ENCODE data around the gene CPNE7.
"Not testable (repeated sequence)": the region's sequence is repeated elsewhere in the genome, so short reads cannot be mapped to it uniquely, and the experiment has no call there.

CPNE7 gene

GRCh38 chr16:89582614-89583196 lies 7.1 kb downstream of the CPNE7 start:
- DNase-seq = no peak

DNA sequence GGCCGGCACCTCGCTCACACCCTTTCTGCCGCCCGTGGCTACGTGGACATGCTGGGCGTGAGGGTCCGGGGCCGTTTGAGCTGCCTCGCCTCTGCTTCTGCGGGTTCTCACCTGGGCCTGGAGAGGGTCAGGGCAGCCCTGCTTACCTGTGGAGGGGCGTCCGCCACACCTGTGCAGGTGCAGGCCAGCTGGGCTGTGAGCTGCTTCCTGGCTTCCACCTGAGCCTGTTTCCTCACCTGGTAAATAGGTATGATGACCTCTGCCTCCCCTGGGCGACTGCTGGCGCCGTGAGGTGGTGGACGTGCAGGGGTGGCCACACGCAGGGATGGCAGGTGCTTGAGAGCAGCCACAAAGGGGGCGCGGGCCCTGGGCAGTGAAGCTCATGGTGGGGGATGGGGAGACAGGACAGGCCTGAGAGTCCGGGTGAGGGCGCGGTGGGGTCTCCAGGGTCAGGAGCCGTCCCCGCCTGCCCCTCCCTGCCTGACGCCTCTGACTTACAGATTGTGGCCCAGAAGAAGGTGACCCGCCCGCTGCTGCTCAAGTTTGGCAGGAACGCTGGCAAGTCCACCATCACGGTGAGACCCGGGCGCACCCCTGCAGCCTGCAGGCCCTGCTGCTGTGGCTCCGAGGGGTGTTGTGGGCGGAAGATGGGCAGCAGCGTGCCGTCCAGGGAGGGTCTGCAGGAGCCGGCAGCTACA lies 7.8 kb downstream of the CPNE7 start:
- DNase-seq = no peak

DNA sequence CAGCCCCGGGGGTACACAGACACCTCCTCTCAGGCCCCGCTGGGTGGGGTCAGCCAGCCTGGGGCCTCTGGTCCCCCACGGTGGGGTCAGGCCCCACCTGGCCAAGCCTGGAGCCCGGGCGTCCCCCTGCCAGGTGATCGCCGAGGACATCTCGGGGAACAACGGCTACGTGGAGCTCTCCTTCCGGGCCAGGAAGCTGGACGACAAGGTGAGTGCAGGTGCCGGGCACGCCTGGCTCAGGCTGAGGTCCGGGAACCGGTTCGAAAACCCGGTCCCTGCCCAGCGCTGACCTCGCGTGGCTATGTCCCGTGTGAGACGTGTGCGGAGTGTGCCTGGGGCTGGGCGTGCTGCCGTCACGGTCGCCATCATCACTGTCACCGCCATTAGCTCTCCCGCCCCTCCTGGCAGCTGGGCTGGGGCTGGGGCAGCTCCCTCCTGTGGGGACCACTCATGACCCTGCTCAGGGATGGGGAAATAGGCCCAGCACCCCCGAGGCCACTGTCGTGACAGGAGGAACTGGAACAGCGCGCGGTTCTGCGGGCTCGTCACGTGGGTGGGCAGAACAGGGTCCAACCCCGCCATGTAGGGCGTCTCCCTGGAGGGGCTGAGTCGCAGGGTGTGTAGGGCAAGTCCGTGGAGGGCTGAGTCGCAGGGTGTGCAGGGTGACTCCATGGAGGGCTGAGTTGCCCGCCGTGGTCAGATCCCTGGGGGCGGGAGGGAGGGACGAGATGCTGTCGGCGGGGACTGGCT lies 8.5 kb downstream of the CPNE7 start:
- no peak for DNase-seq

DNA sequence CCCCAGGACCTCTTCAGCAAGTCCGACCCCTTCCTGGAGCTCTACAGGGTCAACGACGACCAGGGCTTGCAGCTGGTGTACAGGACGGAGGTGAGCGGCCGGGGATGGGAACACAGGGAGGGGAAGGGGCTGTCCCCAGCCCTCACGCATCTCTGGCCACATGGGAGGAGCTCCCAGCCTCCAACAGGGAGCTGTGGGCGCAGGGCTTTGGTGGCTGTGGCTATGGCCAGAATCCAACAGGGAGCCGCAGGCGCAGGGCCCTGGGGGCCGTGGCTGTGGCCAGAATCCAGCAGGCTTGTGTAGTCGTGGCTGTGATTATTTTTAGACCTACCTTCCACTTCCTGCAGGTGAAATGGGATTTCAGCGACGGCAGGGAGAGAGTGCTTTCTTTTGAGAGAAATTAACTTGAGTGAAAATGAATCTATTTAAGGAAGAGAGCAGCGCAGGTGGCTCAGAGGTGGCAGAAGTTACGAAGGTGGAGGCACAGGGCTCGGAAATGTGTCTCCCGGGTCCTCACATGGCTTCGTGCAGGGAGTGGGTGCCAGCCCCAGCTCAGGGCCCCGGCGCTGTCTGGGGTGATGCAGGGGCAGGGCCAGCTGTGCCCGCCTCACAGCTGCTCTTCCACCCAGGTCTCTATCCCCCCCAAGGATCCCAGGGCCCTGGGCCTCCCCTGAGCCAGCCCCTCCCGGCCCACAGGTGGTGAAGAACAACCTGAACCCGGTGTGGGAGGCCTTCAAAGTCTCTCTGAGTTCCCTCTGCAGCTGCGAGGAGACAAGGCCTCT lies 9.4 kb downstream of the CPNE7 start:
- DNase-seq = peak in 1 of 51 donors; percentile 22

DNA sequence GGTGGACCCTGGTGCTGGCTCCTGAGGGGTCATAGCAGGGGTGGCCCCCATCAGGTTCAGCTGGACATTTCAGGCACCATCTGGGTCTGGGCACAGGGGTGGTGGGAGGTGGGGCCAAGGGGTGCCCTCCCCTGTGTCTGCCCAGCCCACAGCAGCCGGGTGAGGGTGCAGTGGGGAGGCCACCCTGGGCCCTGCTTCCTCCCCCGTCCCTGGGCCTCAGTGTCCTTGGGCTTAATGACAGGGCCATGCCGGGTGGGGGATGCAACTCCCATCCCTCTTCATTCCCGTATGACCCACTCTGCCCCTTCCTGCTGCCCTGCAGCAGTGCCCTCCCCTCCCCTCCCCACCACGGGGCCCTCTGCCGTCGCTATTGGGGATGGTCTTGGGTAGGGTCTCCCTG lies 10.7 kb downstream of the CPNE7 start:
- DNase-seq = no peak

DNA sequence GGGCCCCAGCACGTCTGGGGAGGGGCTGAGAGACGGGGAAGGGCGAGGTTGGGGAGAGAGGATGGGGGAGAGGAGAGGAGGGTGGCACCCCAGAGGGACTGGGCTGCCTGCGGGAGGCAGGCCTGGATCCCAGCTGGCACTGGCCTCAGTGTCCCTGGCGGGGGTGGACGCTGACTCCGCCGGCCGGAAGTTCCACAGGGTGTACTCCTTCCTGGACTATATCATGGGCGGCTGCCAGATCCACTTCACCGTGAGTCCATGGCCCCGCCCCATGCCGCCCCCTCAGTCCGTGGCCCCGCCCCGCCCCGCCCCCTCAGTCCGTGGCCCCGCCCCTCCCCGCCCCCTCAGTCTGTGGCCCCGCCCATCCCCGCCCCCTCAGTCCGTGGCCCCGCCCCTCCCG lies 11.3 kb downstream of the CPNE7 start:
- no peak for DNase-seq

GRCh38 chr16:89587676-89588075 lies 12.1 kb downstream of the CPNE7 start:
- DNase-seq = not testable (repeated sequence)

GRCh38 chr16:89588413-89589109 lies 13.0 kb downstream of the CPNE7 start:
- DNase-seq = no peak

DNA sequence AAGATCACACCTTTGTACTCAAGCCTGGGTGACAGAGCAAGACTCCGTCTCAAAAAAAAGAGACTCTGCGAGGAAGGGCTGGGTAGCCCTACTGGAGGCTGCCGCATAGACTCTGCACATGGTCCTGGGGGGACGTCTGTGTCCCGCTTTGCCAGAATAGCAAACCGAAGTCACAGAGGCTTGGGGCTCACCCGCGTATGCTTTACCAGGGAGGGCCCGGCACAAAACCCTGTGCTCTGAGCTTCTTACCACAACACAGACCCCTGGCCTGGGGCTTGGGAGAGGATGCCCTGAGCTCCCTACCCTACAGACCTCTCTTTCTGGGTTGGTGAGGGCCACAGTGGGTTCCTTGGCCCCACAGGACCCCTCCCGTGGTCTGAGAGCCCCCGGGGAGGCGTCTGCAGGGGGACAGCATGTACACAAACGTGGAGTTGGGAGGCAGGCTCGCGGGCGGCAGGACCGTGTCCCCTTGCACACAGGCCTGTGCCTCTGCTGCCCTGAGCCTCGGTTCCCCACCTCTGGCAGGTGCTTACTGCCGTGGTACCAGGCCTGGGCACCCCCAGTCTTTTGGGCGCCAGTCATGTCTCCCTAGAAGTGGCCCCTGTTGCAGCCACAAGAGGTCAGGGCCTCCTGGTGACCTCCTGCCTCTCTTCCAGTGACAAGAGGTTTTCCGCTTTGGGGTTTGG lies 13.8 kb downstream of the CPNE7 start:
- no peak for DNase-seq

DNA sequence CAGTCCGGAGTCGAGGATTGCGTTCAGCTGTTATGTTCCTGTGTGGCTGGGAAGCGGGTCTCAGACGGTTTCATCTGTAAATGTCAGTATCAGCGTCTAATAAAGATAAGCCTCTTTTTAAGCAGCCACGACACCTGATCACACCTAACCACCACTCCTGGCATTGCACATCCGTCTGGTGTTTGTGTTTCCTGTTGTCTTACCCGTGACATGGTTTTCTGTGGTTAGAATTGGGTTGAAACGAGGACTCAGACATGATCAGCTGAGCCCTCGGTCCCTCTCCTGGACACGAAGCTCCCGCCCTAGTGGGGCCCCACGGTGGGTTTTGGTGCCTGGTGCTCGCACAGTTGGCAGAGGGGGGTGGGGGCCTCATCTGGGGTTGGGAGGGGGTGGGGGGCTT lies 18.3 kb downstream of the CPNE7 start:
- no peak for DNase-seq

GRCh38 chr16:89595330-89596060 lies 19.9 kb downstream of the CPNE7 start:
- DNase-seq = no peak

- no peak for DNase-seq
Observed at GRCh38 chr16:89596061-89596689, 20.6 kb downstream of the CPNE7 start.

GRCh38 chr16:89596957-89597649 lies 21.5 kb downstream of the CPNE7 start:
- DNase-seq = no peak

GRCh38 chr16:89598199-89598598 lies 22.6 kb downstream of the CPNE7 start:
- DNase-seq = peak in 2 of 51 donors; percentile 9 to 10

DNA sequence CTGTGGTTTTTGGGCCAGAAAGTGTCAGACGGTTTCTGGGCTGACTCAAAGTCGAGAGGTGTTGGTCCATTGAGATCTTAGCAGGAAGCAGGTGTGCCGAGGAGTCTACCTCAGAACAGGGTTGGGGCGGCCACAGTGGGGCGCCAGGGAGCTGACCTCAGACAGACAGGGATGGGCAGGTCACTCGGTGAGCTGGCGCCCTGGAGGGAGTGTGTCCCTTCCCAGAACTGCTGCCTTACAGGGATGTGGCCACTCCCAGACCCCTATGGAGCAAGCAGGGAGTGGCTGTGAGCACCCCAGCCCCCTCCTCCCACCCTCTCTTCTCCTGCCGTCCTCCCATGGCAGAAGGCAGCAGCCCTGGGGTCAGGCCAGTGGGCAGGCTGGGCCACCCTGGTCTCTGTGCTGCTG lies 23.9 kb downstream of the CPNE7 start:
- DNase-seq = peak in 1 of 51 donors; percentile 5

- no peak for DNase-seq
Observed at GRCh38 chr16:89599902-89600301, 24.3 kb downstream of the CPNE7 start.

GRCh38 chr16:89600427-89600826 lies 24.9 kb downstream of the CPNE7 start:
- DNase-seq = no peak

GRCh38 chr16:89600956-89601355 lies 25.4 kb downstream of the CPNE7 start:
- DNase-seq = no peak

- DNase-seq = no peak
Observed at GRCh38 chr16:89601906-89602272, 26.3 kb downstream of the CPNE7 start.
